HepG2 (cell line): ENCODE data around the gene DNAJA3. TPM values are rescaled to one million over a fixed set of nuclear protein-coding genes. Genes with fewer than 3 reads are reported as not detected.

ENCODE experiments used
- CENPT ChIP-seq: sonication (generic); formaldehyde crosslinking; IDR thresholded peaks from 2 replicates; pipeline ENCODE4 v1.8.0; 2022; ENCODE audit warnings: low read depth, mild to moderate bottlenecking, moderate library complexity, missing genetic modification reagents
- FOXA1 ChIP-seq, 2 experiments: fragments of 450-650 bp in 1 of 2; sonication (generic) in 1 of 2; formaldehyde crosslinking in 1 of 2; IDR thresholded peaks; 2 replicates each; pipeline versions ENCODE4 v1.4.0 to v1.6.1; 2016 to 2020; ENCODE audit warnings: missing genetic modification reagents in 1 of 2
- MEIS2 ChIP-seq: sonication (generic); formaldehyde crosslinking; IDR thresholded peaks from 2 replicates; pipeline ENCODE4 v1.9.0; 2021; ENCODE audit warnings: mild to moderate bottlenecking, missing genetic modification reagents
- MNT ChIP-seq: fragments of 450-650 bp; IDR thresholded peaks from 2 replicates; pipeline ENCODE4 v1.6.1; 2016
- PLRG1 ChIP-seq: fragments of 450-650 bp; conservative IDR thresholded peaks from 2 replicates; pipeline ENCODE4 v1.6.1; 2016
- REPIN1 ChIP-seq: sonication (generic); formaldehyde crosslinking; IDR thresholded peaks from 2 replicates; pipeline ENCODE4 v1.8.0; 2022; ENCODE audit warnings: missing genetic modification reagents, low read depth, mild to moderate bottlenecking, borderline replicate concordance
- SOX13 ChIP-seq, 3 experiments: fragments of 450-650 bp in 1 of 3; sonication (generic) in 1 of 3; formaldehyde crosslinking in 1 of 3; IDR thresholded peaks in 2 of 3; conservative IDR thresholded peaks in 1 of 3; 2 replicates each; pipeline versions ENCODE4 v1.5.0 to v1.6.1; 2016 to 2020; ENCODE audit warnings: antibody characterized with exemption in 1 of 3, mild to moderate bottlenecking in 1 of 3, missing compliant biosample characterization in 1 of 3, missing genetic modification reagents in 1 of 3, moderate library complexity in 1 of 3
- YY1 ChIP-seq: IDR thresholded peaks from 2 replicates; pipeline ENCODE4 v1.6.1; 2011; ENCODE audit warnings: low read length, low read depth, moderate library complexity, mild to moderate bottlenecking; ENCODE audit not compliant: insufficient read depth, insufficient replicate concordance
- ZBTB7B ChIP-seq: sonication (generic); formaldehyde crosslinking; IDR thresholded peaks from 2 replicates; pipeline ENCODE4 v1.4.0; 2020; ENCODE audit warnings: missing genetic modification reagents
- ZNF17 ChIP-seq: sonication (generic); formaldehyde crosslinking; IDR thresholded peaks from 2 replicates; pipeline ENCODE4 v1.5.0; 2020; ENCODE audit warnings: mild to moderate bottlenecking, missing genetic modification reagents
- ZNF274 ChIP-seq: sonication (generic); formaldehyde crosslinking; IDR thresholded peaks from 2 replicates; pipeline ENCODE4 v1.5.1; 2020; ENCODE audit warnings: mild to moderate bottlenecking, missing genetic modification reagents
- ZNF766 ChIP-seq: sonication (generic); formaldehyde crosslinking; IDR thresholded peaks from 2 replicates; pipeline ENCODE4 v1.5.0; 2020; ENCODE audit warnings: missing genetic modification reagents, borderline replicate concordance
- polyA plus RNA-seq, 8 experiments: library from polyadenylated mRNA; depleted of rRNA in 3 of 8; stranded (reverse) in 7 of 8; unstranded in 1 of 8; fragments of >200 nt; fragmentation: Illumina TruSeq in 4 of 8; extraction: Trizol in 4 of 8; gene quantifications; 2 replicates each; pipeline versions ENCODE4 v1.2.1 to v1.2.3, GENCODE V29; 2011 to 2016; ENCODE audit warnings: low read depth in 4 of 8, missing spikeins in 1 of 8, mixed read lengths in 1 of 8; ENCODE audit not compliant: insufficient read depth in 1 of 8
- total RNA-seq, 5 experiments: library from RNA; depleted of rRNA; stranded (reverse); fragments of >200 nt; fragmentation: Illumina TruSeq; extraction: Trizol; gene quantifications; 2 replicates each; pipeline ENCODE4 v1.2.3, GENCODE V29; 2016; ENCODE audit warnings: low read depth in 1 of 5
- TF ChIP-seq, protein P1 (sequence below): sonication (generic); formaldehyde crosslinking; IDR thresholded peaks from 2 replicates; pipeline ENCODE4 v1.4.0; 2020; ENCODE audit warnings: missing genetic modification reagents, borderline replicate concordance
- TF ChIP-seq, protein P2 (sequence below): IDR thresholded peaks from 2 replicates; pipeline ENCODE4 v1.6.1; 2016; ENCODE audit warnings: missing biosample characterization, missing genetic modification reagents, low read depth
- TF ChIP-seq, protein P3 (sequence below): sonication (generic); formaldehyde crosslinking; IDR thresholded peaks from 2 replicates; pipeline ENCODE4 v1.5.1; 2020; ENCODE audit warnings: missing genetic modification reagents, mild to moderate bottlenecking, borderline replicate concordance
- TF ChIP-seq, protein P4 (sequence below): sonication (generic); formaldehyde crosslinking; IDR thresholded peaks from 2 replicates; pipeline ENCODE4 v1.4.0; 2020; ENCODE audit warnings: mild to moderate bottlenecking, low read depth, missing genetic modification reagents

DNAJA3 gene
- total and polyA plus RNA-seq, 2 of the 13 experiments (the other 11 are each of a cell fraction or from before 2014, with no cell fraction given): 77.0 to 83.3 TPM

DNA sequence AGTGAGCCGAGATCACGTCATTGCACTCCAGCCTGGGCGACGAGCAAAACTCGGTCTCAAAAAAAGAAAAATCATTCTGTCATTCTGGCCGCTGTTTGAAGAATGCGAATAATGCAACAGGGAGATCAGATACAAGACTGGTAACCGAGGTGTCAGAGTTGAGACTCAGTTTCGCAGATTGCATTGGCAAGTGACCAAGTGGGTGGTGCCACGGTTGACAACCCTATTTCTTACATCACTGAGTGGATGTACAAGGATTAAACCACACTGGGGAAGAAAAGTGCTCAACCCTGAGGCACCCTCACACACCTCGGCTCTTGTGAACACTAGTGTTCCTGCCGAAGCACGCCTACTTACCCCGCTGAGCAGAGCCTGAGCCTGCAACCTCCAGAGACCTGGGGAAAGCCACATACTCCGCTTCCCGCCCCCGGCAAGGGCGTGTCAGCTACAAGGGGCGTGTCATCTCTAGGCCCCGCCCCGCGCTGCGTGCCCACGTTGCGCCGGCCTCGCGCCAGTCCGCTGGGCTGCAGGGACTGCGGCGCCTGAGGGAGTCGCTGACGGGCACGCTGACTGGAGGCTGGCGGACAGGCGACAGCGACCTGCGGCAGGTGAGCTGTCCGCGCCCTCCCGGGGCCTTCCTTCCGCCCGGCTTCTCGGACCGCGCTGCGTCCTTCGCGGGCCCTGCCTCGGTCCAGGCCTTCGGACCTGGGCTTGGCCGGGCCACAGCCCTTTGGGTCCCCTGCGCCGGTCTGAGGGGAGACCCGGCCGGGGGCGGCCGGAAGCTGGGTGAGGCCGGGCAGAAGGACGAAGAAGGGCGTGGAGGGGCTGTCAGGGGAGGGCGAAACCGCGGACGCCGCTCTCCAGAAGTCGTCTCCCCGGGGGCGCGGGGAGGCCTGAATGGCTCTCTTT, 50.5 kb downstream of the DNAJA3 start, which contains the start of gene HMOX2 (continued):
- TF ChIP-seq, protein P1, sequence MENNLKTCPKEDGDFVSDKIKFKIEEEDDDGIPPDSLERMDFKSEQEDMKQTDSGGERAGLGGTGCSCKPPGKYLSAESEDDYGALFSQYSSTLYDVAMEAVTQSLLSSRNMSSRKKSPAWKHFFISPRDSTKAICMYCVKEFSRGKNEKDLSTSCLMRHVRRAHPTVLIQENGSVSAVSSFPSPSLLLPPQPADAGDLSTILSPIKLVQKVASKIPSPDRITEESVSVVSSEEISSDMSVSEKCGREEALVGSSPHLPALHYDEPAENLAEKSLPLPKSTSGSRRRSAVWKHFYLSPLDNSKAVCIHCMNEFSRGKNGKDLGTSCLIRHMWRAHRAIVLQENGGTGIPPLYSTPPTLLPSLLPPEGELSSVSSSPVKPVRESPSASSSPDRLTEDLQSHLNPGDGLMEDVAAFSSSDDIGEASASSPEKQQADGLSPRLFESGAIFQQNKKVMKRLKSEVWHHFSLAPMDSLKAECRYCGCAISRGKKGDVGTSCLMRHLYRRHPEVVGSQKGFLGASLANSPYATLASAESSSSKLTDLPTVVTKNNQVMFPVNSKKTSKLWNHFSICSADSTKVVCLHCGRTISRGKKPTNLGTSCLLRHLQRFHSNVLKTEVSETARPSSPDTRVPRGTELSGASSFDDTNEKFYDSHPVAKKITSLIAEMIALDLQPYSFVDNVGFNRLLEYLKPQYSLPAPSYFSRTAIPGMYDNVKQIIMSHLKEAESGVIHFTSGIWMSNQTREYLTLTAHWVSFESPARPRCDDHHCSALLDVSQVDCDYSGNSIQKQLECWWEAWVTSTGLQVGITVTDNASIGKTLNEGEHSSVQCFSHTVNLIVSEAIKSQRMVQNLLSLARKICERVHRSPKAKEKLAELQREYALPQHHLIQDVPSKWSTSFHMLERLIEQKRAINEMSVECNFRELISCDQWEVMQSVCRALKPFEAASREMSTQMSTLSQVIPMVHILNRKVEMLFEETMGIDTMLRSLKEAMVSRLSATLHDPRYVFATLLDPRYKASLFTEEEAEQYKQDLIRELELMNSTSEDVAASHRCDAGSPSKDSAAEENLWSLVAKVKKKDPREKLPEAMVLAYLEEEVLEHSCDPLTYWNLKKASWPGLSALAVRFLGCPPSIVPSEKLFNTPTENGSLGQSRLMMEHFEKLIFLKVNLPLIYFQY (CRISPR knock-in tag): no peak
- TF ChIP-seq ZBTB7B (CRISPR knock-in tag) (peak; percentile 60; the same call in 1 of the 2 replicates), ZNF17 (no peak), REPIN1 (CRISPR knock-in tag) (peak; percentile 86), FOXA1 (IDR thresholded peaks at IDR 0.05) (no peak), FOXA1 (CRISPR knock-in tag; IDR thresholded peaks at IDR 0.05) (0 out of 2 replicates have a peak, but pooled peaks have one; percentile 22), ZNF274 (CRISPR knock-in tag) (peak; percentile 70; the same call in 1 of the 2 replicates), ZNF766 (CRISPR knock-in tag) (peak; percentile 53; the same call in 1 of the 2 replicates), PLRG1 (no peak), MNT (peak; percentile 68), YY1 (peak; percentile 80), MEIS2 (CRISPR knock-in tag) (peak; percentile 86), SOX13 (IDR thresholded peaks at IDR 0.05) (no peak), SOX13 (CRISPR knock-in tag; conservative IDR thresholded peaks at IDR 0.05 in 1 of 2, IDR thresholded peaks at IDR 0.05 in 1 of 2) (peak in 1 of 2 experiments; percentile 72; a peak in 2 of 4 replicates), CENPT (CRISPR knock-in tag) (no peak)
- TF ChIP-seq, protein P2, sequence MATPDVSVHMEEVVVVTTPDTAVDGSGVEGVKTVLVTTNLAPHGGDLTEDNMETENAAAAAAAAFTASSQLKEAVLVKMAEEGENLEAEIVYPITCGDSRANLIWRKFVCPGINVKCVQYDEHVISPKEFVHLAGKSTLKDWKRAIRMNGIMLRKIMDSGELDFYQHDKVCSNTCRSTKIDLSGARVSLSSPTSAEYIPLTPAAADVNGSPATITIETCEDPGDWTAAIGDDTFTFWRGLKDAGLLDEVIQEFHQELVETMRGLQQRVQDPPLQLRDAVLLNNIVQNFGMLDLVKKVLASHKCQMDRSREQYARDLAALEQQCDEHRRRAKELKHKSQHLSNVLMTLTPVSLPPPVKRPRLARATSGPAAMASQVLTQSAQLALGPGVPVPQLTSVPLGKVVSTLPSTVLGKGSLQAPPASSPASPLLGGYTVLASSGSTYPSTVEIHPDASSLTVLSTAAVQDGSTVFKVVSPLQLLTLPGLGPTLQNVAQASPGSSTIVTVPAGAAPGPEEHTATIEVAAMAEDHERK (CRISPR knock-in tag): peak; percentile 96
- TF ChIP-seq, protein P3, sequence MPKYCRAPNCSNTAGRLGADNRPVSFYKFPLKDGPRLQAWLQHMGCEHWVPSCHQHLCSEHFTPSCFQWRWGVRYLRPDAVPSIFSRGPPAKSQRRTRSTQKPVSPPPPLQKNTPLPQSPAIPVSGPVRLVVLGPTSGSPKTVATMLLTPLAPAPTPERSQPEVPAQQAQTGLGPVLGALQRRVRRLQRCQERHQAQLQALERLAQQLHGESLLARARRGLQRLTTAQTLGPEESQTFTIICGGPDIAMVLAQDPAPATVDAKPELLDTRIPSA (CRISPR knock-in tag): no peak
- TF ChIP-seq, protein P4, sequence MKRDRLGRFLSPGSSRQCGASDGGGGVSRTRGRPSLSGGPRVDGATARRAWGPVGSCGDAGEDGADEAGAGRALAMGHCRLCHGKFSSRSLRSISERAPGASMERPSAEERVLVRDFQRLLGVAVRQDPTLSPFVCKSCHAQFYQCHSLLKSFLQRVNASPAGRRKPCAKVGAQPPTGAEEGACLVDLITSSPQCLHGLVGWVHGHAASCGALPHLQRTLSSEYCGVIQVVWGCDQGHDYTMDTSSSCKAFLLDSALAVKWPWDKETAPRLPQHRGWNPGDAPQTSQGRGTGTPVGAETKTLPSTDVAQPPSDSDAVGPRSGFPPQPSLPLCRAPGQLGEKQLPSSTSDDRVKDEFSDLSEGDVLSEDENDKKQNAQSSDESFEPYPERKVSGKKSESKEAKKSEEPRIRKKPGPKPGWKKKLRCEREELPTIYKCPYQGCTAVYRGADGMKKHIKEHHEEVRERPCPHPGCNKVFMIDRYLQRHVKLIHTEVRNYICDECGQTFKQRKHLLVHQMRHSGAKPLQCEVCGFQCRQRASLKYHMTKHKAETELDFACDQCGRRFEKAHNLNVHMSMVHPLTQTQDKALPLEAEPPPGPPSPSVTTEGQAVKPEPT: no peak
